HG03135 (cell line): Measurements from ENCODE around the gene NFATC2IP.
"Not testable (repeated sequence)": the region's sequence is repeated elsewhere in the genome, so short reads cannot be mapped to it uniquely, and the experiment has no call there.

Experiments used
- ATAC-seq: cut with Tn5 transposase; IDR thresholded peaks from one replicate; pipeline ENCODE4 v1.9.1; 2021; ENCODE audit warnings: mild to moderate bottlenecking, moderate library complexity; ENCODE audit not compliant: unreplicated experiment

NFATC2IP gene

DNA sequence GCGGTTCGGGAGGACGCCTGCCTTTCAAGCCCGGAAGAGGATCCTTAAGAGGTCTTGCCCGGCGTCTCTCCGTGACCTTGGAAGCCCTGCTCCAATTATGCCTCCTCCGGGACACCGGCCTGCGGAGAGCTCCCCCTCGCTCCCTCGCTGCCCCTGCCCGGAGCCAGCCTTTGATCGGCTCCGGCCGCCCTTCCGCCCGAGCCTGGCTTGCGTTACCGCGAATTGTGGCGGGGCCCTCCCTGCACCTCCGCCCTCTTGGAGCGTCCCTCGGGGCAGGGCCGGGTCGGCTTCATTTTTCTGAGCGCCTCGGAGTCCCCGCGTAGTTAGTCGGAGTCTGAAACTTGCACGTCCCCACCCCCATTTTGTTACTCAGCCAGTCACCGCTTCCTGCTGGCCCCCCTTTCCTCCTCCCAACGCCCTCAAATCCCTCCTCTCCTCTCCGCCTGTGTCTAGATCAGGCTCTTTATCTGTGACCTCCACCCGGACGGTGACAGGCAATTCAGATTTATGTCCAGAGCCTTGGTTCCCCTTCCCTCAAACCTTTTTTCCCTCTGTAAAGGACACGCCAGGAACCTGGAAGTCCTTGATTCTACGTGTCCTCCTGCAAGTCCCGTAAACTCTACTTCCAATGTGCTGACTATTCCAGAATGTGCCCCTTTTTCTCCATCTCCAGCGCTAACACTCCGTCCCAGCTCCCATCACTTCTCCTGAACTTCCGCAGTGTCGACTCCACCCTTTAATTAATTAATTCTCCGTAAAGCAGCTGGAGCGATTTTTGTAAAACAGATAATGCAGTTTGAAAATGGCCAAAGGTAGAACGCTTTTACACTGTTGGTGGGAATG, 25.1 kb upstream of the NFATC2IP start:
- ATAC-seq = peak; percentile 39

GRCh38 chr16:28926284-28926683, 24.5 kb upstream of the NFATC2IP start:
- not testable (repeated sequence) for ATAC-seq

- no peak for ATAC-seq
These were observed 22.9 kb upstream of the NFATC2IP start for GRCh38 chr16:28927815-28928214.

DNA sequence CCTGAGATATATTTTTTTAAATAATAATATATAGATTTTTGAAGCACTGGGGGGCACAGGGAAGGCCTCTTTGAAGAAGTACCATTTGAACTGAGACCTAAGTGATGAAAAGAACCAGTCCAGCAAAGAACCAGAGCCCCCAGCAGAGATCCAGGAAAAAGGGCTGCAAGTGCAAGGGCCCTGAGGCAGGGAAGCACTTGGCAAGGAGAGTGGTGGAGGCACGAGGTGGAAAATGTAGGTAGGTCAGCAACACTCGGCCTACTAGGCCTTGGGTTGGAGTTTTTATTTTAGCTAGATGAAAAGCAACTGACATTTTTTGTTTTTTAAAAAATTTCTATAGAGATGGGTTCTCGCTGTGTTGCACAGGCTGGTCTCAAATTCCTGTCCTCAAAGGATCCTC, 20.5 kb upstream of the NFATC2IP start:
- no peak for ATAC-seq

- no peak for ATAC-seq
These were observed 20.1 kb upstream of the NFATC2IP start for GRCh38 chr16:28930652-28931051.

DNA sequence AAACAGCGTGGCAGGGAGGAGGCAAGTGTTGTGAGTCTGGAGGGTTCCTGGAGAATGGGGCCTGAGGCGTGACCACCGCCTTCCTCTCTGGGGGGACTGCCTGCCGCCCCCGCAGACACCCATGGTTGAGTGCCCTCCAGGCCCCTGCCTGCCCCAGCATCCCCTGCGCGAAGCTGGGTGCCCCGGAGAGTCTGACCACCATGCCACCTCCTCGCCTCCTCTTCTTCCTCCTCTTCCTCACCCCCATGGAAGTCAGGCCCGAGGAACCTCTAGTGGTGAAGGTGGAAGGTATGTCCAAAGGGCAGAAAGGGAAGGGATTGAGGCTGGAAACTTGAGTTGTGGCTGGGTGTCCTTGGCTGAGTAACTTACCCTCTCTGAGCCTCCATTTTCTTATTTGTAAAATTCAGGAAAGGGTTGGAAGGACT, 18.9 kb upstream of the NFATC2IP start, which contains the start of gene CD19:
TSS of gene CD19 (plus strand) at position 171 of the 425 bp plus-strand sequence. CDS start at position 201, 30 bp downstream.
- ATAC-seq = no peak

DNA sequence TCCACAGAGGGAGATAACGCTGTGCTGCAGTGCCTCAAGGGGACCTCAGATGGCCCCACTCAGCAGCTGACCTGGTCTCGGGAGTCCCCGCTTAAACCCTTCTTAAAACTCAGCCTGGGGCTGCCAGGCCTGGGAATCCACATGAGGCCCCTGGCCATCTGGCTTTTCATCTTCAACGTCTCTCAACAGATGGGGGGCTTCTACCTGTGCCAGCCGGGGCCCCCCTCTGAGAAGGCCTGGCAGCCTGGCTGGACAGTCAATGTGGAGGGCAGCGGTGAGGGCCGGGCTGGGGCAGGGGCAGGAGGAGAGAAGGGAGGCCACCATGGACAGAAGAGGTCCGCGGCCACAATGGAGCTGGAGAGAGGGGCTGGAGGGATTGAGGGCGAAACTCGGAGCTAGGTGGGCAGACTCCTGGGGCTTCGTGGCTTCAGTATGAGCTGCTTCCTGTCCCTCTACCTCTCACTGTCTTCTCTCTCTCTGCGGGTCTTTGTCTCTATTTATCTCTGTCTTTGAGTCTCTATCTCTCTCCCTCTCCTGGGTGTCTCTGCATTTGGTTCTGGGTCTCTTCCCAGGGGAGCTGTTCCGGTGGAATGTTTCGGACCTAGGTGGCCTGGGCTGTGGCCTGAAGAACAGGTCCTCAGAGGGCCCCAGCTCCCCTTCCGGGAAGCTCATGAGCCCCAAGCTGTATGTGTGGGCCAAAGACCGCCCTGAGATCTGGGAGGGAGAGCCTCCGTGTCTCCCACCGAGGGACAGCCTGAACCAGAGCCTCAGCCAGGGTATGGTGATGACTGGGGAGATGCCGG, 18.2 kb upstream of the NFATC2IP start:
- ATAC-seq = no peak

- no peak for ATAC-seq
These were observed 17.6 kb upstream of the NFATC2IP start for GRCh38 chr16:28933171-28933570.

GRCh38 chr16:28935346-28935745, 15.4 kb upstream of the NFATC2IP start:
- ATAC-seq = no peak

DNA sequence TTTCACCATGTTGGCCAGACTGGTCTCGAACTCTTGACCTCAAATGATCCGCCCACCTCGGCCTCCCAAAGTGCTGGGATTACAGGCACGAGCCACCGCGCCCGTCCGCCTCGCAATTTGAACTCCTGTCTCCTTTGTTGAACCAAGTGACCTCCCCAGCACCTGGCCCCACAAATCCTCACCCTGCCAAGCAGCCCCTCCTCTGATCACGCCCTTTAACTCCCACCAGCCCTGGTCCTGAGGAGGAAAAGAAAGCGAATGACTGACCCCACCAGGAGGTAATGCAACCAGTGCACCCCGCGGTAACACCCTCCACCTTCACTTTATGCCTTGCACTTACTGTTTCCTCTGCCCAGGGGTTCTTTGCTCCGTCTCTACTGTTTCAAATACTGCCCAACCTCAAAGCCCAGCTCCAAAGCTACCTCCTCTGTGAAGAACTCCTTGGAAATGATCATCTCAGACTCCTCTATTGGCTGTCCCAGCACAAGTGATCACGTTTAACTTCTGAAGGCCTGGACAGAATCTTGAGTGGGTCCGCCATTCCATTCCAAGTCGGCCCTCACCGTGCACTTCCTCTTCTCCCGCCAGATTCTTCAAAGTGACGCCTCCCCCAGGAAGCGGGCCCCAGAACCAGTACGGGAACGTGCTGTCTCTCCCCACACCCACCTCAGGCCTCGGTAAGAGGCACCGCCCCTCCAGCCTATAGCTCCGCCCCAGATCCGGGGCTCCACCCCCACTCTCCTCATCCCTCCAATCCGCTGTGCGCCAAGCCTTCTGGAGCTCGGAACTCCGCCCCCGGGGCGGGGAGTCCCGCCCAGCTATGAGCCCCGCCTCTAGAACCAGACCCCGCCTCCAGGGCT, 14.6 kb upstream of the NFATC2IP start:
- ATAC-seq = peak; percentile 74

- ATAC-seq = no peak
These were observed 14.0 kb upstream of the NFATC2IP start for GRCh38 chr16:28936784-28937155.

DNA sequence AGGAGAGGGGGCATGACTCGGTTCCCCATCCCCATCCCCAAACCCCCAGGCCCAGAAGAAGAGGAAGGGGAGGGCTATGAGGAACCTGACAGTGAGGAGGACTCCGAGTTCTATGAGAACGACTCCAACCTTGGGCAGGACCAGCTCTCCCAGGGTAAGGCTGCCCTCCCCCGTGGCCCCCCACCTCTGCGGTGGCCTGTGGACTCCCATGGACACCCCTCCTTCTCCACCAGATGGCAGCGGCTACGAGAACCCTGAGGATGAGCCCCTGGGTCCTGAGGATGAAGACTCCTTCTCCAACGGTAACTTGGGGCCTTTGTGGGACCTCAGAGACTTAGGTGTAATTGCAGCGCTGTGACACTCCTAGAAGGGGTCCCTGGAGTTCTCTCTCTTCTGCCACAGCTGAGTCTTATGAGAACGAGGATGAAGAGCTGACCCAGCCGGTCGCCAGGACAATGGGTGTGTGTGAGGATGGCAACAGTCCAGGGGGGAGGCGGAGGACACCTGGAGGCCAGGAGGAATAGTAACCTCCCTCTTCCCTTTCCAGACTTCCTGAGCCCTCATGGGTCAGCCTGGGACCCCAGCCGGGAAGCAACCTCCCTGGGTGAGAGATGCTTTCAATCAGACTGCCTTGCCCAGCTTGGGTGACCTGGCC, 13.4 kb upstream of the NFATC2IP start:
- no peak for ATAC-seq

GRCh38 chr16:28938721-28939120, 12.0 kb upstream of the NFATC2IP start:
- ATAC-seq = no peak

DNA sequence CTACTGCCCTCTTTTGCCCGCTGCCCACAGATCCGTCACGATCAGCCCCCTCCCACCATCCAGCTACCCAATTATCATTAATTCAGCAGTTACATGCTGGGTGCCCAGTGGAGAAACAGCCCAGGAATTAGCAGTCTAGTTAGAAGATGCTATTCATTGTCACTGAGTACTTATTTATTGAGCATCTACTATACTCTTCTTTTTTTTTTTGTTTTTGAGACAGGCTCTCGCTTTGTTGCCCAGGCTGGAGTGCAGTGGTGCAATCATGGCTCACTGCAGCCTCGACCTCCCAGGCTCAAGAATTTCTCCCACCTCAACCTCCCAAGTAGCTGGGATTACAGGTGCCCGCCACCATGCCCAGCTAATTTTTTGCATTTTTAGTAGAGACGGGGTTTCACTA, 10.9 kb upstream of the NFATC2IP start:
- not testable (repeated sequence) for ATAC-seq

- no peak for ATAC-seq
These were observed 7.5 kb upstream of the NFATC2IP start for GRCh38 chr16:28943281-28943680.

GRCh38 chr16:28946681-28947080, 4.1 kb upstream of the NFATC2IP start:
- ATAC-seq = no peak

- no peak for ATAC-seq
These were observed 740 bp downstream of the NFATC2IP start for GRCh38 chr16:28951410-28951943.

DNA sequence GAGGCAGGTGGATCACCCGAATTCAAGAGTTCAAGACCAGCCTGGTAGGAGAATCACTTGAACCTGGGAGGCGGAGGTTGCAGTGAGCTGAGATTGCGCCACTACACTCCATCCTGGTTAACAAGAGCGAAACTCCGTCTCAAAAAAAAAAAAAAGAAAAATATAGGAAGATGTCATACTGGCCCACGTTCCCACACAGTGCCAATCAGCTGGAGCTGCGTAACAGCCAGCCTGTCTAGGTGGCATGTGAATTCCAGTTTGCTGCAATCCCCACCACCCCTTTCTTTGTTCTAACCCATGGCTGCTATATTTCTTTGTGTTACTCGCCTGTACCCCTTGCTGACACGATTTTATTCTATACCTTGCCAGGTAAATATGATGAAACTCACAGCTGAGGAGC, 7.5 kb downstream of the NFATC2IP start:
- no peak for ATAC-seq

GRCh38 chr16:28958836-28959235, 8.1 kb downstream of the NFATC2IP start:
- ATAC-seq = no peak

DNA sequence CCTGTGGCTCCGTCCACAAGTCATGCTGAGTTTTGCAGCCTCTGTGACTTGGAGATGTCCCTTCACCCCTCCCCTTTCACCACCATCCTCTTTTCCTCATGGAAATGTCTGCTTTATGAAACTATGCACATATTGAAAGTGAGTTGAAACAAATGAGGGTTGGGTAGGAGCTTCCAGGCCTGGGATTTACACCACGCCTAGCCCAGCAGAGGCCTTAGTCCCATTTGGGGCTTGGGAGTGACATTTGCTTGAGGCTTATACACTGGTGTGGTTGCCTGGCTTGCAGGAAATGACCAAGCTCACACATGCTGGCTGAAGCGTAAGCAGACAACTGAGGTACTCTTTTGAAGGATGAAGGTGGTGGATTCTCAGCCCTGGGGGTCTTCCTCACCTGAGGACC, 13.3 kb downstream of the NFATC2IP start:
- no peak for ATAC-seq
